ENCODE results near the gene DIPK1B. TPM values are rescaled to one million over a fixed set of nuclear protein-coding genes. Genes with fewer than 3 reads are reported as not detected.

DIPK1B gene
- total and polyA plus RNA-seq, 10 of the 15 experiments (the other 5 are each of a cell fraction or from before 2014, with no cell fraction given): 0.08 to 0.28 (median 0.13) TPM; not detected in 3

- TF ChIP-seq, protein P1, sequence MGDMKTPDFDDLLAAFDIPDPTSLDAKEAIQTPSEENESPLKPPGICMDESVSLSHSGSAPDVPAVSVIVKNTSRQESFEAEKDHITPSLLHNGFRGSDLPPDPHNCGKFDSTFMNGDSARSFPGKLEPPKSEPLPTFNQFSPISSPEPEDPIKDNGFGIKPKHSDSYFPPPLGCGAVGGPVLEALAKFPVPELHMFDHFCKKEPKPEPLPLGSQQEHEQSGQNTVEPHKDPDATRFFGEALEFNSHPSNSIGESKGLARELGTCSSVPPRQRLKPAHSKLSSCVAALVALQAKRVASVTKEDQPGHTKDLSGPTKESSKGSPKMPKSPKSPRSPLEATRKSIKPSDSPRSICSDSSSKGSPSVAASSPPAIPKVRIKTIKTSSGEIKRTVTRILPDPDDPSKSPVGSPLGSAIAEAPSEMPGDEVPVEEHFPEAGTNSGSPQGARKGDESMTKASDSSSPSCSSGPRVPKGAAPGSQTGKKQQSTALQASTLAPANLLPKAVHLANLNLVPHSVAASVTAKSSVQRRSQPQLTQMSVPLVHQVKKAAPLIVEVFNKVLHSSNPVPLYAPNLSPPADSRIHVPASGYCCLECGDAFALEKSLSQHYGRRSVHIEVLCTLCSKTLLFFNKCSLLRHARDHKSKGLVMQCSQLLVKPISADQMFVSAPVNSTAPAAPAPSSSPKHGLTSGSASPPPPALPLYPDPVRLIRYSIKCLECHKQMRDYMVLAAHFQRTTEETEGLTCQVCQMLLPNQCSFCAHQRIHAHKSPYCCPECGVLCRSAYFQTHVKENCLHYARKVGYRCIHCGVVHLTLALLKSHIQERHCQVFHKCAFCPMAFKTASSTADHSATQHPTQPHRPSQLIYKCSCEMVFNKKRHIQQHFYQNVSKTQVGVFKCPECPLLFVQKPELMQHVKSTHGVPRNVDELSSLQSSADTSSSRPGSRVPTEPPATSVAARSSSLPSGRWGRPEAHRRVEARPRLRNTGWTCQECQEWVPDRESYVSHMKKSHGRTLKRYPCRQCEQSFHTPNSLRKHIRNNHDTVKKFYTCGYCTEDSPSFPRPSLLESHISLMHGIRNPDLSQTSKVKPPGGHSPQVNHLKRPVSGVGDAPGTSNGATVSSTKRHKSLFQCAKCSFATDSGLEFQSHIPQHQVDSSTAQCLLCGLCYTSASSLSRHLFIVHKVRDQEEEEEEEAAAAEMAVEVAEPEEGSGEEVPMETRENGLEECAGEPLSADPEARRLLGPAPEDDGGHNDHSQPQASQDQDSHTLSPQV (IDR thresholded peaks at IDR 0.05): no peak
- TF ChIP-seq ELK1 (IDR thresholded peaks at IDR 0.05; ENCODE audit: low read depth, low read length): no peak
- TF ChIP-seq ZNF274 (IDR thresholded peaks at IDR 0.05; ENCODE audit: insufficient read depth, insufficient read length): no peak
Measured at GRCh38 chr9:136678034-136678433, 34.3 kb upstream of the DIPK1B start (continued).

GRCh38 chr9:136678624-136679023, 33.7 kb upstream of the DIPK1B start:
- intact Hi-C loops (cut with micrococcal nuclease; ENCODE audit: unreplicated experiment): no loop called here
- H3K27me3 ChIP-seq (replicated peaks in 1 of 2; ENCODE audit: control insufficient read depth in 2 of 2, insufficient read depth in 2 of 2, low read length in 1 of 2): no peaks in the 10 kb centered on the region
- H3K9me3 ChIP-seq (replicated peaks; ENCODE audit: control insufficient read depth, insufficient read depth, low read length): no peaks in the 10 kb centered on the region
- H3K4me2 ChIP-seq (ENCODE audit: control insufficient read depth, insufficient read depth): no peak overlapping the region
- TF ChIP-seq SPI1 (IDR thresholded peaks at IDR 0.05; ENCODE audit: borderline replicate concordance, insufficient read depth, low read depth, low read length): no peak
- TF ChIP-seq SMAD5 (IDR thresholded peaks at IDR 0.05; ENCODE audit: low read depth): no peak
- no peak for TF ChIP-seq SMAD1 (IDR thresholded peaks at IDR 0.05; ENCODE audit: low read depth, partially characterized antibody)
- no peaks in the 10 kb centered on the region; the same call in none of the 2 replicates for H4K20me1 ChIP-seq (ENCODE audit: control insufficient read depth, insufficient read depth)
- in situ Hi-C loops (cut with MboI): no loop called here
- ATAC-seq: no peak
- ChIA-PET POLR2A (no interaction called here), CTCF (no interaction called here), RAD21 (ENCODE audit: unreplicated experiment) (no interaction called here), SMC1A (ENCODE audit: uncharacterized antibody, unreplicated experiment) (no interaction called here)
- no peak for FAIRE-seq
- no peak overlapping the region for H3K4me3 ChIP-seq
- no peaks in the 10 kb centered on the region; a peak in 1 of 4 replicates for H3K36me3 ChIP-seq (ENCODE audit: control insufficient read depth in 2 of 2, insufficient read depth in 2 of 2, low read length in 1 of 2)
- no peak for DNase-seq (ENCODE audit: low read depth, low spot score)
- 59% methylated on average over 6 of the region's 6 CpGs for WGBS (ENCODE audit: insufficient coverage, insufficient replicate concordance, low lambda C conversion rate, missing lambda C conversion rate)
- no peak overlapping the region for H3K27ac ChIP-seq (ENCODE audit: control insufficient read depth, insufficient read depth)
- H3K4me1 ChIP-seq (ENCODE audit: control insufficient read depth, insufficient read depth, low read length): no peaks in the 10 kb centered on the region
- no peaks in the 10 kb centered on the region for H3K79me2 ChIP-seq (ENCODE audit: control insufficient read depth, insufficient read depth, low read length)
- no peak overlapping the region for H2AFZ ChIP-seq (ENCODE audit: control insufficient read depth, low read depth, low read length)
- no peak overlapping the region for H3K9ac ChIP-seq (ENCODE audit: control insufficient read depth, insufficient read depth, low read length)
- no TSS peak for BruUV-seq (replicated peaks)

Measured in GM12878 (cell line).